ENCODE results near the gene ARL16.
A peak's percentile ranks its signal among the peaks of the same experiment; 100 is the strongest.

Gene ARL16

GRCh38 chr17:81638683-81639082 lies 44.9 kb downstream of the ARL16 start:
- DNase-seq, result no peak

DNA sequence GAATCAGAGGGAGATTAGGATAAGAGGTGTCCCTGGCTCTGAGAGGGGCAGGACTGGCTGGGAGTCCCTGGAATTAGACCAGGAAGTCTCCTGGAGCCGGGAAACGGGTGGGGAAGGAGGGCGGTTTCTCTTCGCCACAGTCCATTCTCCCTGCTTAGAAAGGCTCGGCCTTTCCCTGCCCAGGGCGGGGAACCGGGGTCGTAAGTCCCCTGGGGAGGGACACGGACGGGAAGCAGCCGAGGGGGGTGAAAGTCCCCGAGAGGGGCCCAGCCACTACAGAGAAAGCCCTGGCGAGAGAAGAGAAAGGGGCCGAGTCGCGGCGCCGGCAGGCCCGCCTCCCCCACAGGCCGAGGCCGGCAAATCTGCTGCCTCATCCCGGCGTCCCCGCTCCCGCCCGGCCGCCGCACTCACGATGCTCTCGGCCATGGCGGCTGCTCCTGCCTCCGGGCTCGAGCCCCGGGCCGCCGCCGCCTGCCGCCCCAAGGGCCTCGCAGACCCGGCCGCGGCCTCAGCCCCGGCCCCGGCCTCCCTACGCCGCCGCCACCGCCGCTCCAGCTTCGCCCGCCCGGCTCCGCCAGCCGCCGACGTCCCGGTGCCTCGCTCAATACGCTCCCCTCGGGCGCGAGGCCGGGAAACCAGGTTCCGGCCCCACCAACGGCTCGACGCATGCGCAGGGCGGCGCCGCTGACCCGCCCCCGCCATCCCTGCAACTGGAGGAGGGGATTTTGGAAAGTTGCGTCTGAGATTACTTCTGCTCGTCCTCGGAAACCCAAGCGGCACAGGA lies 46.9 kb downstream of the ARL16 start, which contains the start of the genes NPLOC4 and TSPAN10:
TSS of gene NPLOC4 (minus strand) at position 608 of the 784 bp plus-strand sequence. CDS start at position 426, 182 bp downstream.
TSS of gene TSPAN10 (plus strand) at position 692 of the 784 bp plus-strand sequence. CDS start 5,217 bp downstream, outside the sequence.
- peak; percentile 90 for DNase-seq

DNA sequence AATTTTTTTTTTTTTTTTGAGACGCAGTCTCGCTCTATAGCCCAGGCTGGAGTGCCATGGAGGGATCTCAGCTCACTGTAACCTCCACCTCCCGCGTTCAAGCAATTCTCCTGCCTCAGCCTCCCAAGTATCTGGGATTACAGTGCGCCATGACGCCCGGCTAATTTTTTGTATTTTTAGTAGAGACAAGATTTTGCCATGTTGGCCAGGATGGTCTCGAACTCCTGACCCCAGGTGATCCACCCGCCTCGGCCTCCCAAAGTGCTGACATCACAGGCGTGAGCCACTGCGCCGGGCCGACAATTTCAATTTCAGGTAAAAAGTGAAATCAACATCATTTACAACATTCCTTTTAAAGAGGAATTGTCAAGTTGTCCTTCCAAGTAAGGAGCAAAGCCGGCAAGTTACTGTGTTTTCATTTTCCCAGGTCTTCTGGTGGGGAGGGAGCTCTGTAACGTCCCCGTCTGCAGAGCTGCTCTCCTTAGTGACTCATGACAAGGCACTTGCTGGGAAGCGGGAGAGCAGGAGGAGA lies 47.6 kb downstream of the ARL16 start:
- DNase-seq, result no peak

- DNase-seq, result no peak
Observed at GRCh38 chr17:81635431-81635830, 48.2 kb downstream of the ARL16 start.

- no peak for DNase-seq
Observed at GRCh38 chr17:81631482-81631881, 52.1 kb downstream of the ARL16 start.
